ENCODE data around the gene MACROD2.

MACROD2 gene

DNA sequence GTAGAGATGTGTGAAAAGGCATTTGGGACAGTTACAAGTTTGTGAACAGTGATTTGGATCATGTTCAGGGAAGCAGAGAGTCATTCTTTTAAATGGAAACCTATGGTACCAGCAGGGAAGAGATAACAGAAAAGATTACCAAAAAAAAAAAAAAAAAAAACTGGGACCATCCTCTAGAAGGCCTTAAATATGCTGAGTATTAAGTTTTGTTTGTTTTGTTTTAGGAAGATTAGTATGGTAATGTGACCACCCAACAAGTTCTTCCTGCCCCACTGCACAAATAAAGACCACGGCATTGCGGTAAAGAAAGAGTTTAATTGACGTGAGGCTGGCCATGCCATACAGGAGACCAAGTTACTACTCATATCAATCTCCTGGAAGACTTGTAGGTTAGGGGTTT lies 1631.8 kb downstream of the MACROD2 start:
- Histone ChIP-seq H3K36me3 (ENCODE audit: control insufficient read depth, insufficient read depth, low read length) (no peaks in the 10 kb centered on the region), H3K4me3 (ENCODE audit: low read depth, low read length) (no peak overlapping the region), H2AFZ (no peak overlapping the region), H3K9ac (no peak overlapping the region), H3K27me3 (ENCODE audit: control insufficient read depth, insufficient read depth, low read length) (no peaks in the 10 kb centered on the region), H3K9me3 (ENCODE audit: control insufficient read depth, low read length) (no peaks in the 10 kb centered on the region), H3K79me2 (no peaks in the 10 kb centered on the region), H3K4me2 (ENCODE audit: low read length) (no peak overlapping the region), H3K27ac (no peak overlapping the region), H3K4me1 (no peaks in the 10 kb centered on the region)
- TF ChIP-seq, protein P1, sequence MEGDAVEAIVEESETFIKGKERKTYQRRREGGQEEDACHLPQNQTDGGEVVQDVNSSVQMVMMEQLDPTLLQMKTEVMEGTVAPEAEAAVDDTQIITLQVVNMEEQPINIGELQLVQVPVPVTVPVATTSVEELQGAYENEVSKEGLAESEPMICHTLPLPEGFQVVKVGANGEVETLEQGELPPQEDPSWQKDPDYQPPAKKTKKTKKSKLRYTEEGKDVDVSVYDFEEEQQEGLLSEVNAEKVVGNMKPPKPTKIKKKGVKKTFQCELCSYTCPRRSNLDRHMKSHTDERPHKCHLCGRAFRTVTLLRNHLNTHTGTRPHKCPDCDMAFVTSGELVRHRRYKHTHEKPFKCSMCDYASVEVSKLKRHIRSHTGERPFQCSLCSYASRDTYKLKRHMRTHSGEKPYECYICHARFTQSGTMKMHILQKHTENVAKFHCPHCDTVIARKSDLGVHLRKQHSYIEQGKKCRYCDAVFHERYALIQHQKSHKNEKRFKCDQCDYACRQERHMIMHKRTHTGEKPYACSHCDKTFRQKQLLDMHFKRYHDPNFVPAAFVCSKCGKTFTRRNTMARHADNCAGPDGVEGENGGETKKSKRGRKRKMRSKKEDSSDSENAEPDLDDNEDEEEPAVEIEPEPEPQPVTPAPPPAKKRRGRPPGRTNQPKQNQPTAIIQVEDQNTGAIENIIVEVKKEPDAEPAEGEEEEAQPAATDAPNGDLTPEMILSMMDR (IDR thresholded peaks at IDR 0.05), result no peak

DNA sequence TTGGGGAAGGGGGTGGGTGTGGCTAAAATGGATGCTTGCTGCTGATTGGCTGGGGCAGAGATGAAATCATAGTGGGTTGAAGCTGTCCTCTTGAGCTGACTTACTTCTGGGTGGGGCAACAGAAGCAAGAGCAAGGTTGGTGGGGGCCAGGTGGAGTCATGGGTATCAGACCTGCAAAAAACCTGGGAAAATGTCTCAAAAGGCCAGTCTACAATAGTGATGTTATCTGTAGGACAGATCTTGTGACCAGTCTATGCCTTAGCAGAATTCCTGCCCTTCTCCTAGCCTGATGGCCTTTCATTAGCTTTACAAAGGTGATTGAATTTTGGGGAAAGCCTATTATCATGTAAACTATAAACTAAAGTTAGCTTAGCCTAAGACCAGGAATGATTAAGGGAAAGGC lies 1632.2 kb downstream of the MACROD2 start:
- H3K79me2 ChIP-seq, result no peaks in the 10 kb centered on the region
- H3K4me1 ChIP-seq, result no peaks in the 10 kb centered on the region
- H3K36me3 ChIP-seq (ENCODE audit: control insufficient read depth, insufficient read depth, low read length), result no peaks in the 10 kb centered on the region
- no peaks in the 10 kb centered on the region for H3K27me3 ChIP-seq (ENCODE audit: control insufficient read depth, insufficient read depth, low read length)
- no peaks in the 10 kb centered on the region for H3K9me3 ChIP-seq (ENCODE audit: control insufficient read depth, low read length)
- H3K4me2 ChIP-seq (ENCODE audit: low read length), result no peak overlapping the region
- no peak overlapping the region for H3K27ac ChIP-seq
- TF ChIP-seq, protein P1 (IDR thresholded peaks at IDR 0.05), result no peak
- H2AFZ ChIP-seq, result no peak overlapping the region
- H3K9ac ChIP-seq, result no peak overlapping the region
- no peak overlapping the region for H3K4me3 ChIP-seq (ENCODE audit: low read depth, low read length)

DNA sequence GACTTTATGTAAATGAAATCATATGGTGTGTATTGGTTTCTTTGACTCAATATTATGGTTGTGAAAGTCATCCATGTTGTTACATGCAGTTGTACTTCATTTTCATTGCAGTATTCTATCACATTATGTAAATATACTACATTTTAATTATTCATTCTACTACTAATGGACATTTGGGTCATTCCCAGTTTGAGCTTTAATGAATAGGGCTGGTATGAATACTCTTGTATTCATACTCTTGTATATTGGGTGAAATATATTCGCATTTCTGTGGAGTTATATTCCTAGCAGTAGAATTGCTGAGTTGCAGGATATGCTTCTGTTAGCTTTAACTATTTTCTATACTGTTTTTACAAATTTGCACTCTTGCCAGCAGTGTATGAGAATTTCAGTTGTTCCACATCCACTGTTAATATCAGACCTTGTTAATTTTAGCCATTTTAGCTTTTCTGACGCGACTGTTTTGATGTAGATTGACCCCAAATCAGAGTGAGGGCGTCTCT lies 1633.6 kb downstream of the MACROD2 start:
- TF ChIP-seq, protein P1 (IDR thresholded peaks at IDR 0.05), result no peak
- no peak overlapping the region for H2AFZ ChIP-seq
- H3K4me2 ChIP-seq (ENCODE audit: low read length), result no peak overlapping the region
- H3K79me2 ChIP-seq, result no peaks in the 10 kb centered on the region
- no peak overlapping the region for H3K4me3 ChIP-seq (ENCODE audit: low read depth, low read length)
- no peaks in the 10 kb centered on the region for H3K4me1 ChIP-seq
- H3K27me3 ChIP-seq (ENCODE audit: control insufficient read depth, insufficient read depth, low read length), result no peaks in the 10 kb centered on the region
- H3K27ac ChIP-seq, result no peak overlapping the region
- H3K9ac ChIP-seq, result no peak overlapping the region
- H3K9me3 ChIP-seq (ENCODE audit: control insufficient read depth, low read length), result no peaks in the 10 kb centered on the region
- H3K36me3 ChIP-seq (ENCODE audit: control insufficient read depth, insufficient read depth, low read length), result no peaks in the 10 kb centered on the region

DNA sequence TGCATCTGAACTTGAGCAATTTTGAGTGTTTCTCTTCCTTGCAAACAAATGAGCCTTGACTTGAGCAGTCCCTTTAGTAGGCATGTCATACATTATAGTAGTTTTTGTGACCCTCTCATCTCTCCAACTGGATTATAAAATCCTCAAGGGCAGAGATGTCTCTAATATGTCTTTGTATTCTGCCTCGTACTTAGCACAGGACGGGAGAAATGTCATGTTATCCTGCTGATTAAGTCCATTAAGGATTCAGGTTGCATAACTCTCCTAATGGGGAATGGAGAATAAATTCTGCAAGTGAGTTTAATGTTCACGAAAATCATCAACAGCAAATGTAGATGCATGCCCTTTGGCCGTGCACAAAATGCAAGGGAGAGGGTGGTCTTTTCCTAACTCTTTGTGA lies 1635.0 kb downstream of the MACROD2 start:
- Histone ChIP-seq H3K27ac (no peak overlapping the region), H3K4me3 (ENCODE audit: low read depth, low read length) (no peak overlapping the region), H3K4me1 (no peaks in the 10 kb centered on the region), H3K79me2 (no peaks in the 10 kb centered on the region), H3K9me3 (ENCODE audit: control insufficient read depth, low read length) (no peaks in the 10 kb centered on the region), H3K36me3 (ENCODE audit: control insufficient read depth, insufficient read depth, low read length) (no peaks in the 10 kb centered on the region), H3K9ac (no peak overlapping the region), H2AFZ (no peak overlapping the region), H3K4me2 (ENCODE audit: low read length) (no peak overlapping the region), H3K27me3 (ENCODE audit: control insufficient read depth, insufficient read depth, low read length) (no peaks in the 10 kb centered on the region)
- TF ChIP-seq, protein P1 (IDR thresholded peaks at IDR 0.05), result no peak

DNA sequence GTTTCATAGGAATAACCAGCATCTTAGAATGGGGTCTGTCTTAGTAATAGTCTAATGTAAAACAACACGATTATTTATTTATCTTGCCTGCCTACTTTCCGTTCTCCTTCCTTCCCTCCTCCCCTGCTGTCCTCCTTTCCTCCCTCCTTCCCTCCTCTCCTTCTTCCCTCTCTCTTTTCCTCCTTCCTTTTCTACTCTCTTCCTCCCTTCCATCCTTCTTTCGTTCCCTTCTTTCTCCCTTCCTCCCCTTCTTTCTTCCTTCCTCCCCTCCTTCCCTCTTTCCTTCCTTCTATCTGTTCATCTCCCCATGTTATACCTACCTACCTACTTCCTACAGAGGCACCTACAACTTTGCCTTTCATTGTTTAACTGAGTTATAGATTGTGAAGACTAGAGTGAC lies 1637.4 kb downstream of the MACROD2 start:
- Histone ChIP-seq H3K4me2 (ENCODE audit: low read length) (no peak overlapping the region), H3K4me1 (no peaks in the 10 kb centered on the region), H3K27me3 (ENCODE audit: control insufficient read depth, insufficient read depth, low read length) (no peaks in the 10 kb centered on the region), H2AFZ (no peak overlapping the region), H3K27ac (no peak overlapping the region), H3K9ac (no peak overlapping the region), H3K36me3 (ENCODE audit: control insufficient read depth, insufficient read depth, low read length) (no peaks in the 10 kb centered on the region), H3K9me3 (ENCODE audit: control insufficient read depth, low read length) (no peaks in the 10 kb centered on the region), H3K79me2 (no peaks in the 10 kb centered on the region), H3K4me3 (ENCODE audit: low read depth, low read length) (no peak overlapping the region)
- TF ChIP-seq, protein P1 (IDR thresholded peaks at IDR 0.05), result no peak

All from parathyroid adenoma (tissue), 2 donors.